IMR-90 (cell line): ENCODE data around the gene TEX101. TPM values are rescaled to one million over a fixed set of nuclear protein-coding genes. Genes with fewer than 3 reads are reported as not detected.

Experiments
- ATAC-seq: fragments of 200-7000 bp; cut with Tn5 transposase; 2 replicates; pipeline ENCODE4 v1.9.1; 2020; ENCODE audit warnings: low read depth, mild to moderate bottlenecking, moderate library complexity
- BruUV-seq: library from RNA; stranded (reverse); fragments of 400-500 nt; replicated peaks from 2 replicates; lab custom pipeline; 2021; lab: Mats Ljungman, UMichigan
- CTCF ChIA-PET: fragments of 300-600 bp; formaldehyde crosslinking; extraction: SDS; loops from one replicate; lab custom pipeline; 2021; ENCODE audit warnings: antibody characterized with exemption; lab: Yijun Ruan, JAX
- POLR2A ChIA-PET: fragments of 300-600 bp; sonication (Branson Sonifier 250); formaldehyde crosslinking; loops from one replicate; lab custom pipeline; 2022; ENCODE audit warnings: antibody characterized with exemption; ENCODE audit not compliant: unreplicated experiment; lab: Charles Lee
- DNase-seq: peaks from one replicate; pipeline ENCODE4 v3.0.0; 2013
- H2AFZ ChIP-seq: replicated peaks from 2 replicates; pipeline ENCODE3; 2013; ENCODE audit warnings: low read length, mild to moderate bottlenecking; ENCODE audit not compliant: poor library complexity
- H2AK5ac ChIP-seq: 2 replicates; pipeline ENCODE4 v1.6.1; 2013; ENCODE audit warnings: low read depth, low read length, inconsistent platforms
- H2AK9ac ChIP-seq: replicated peaks from 2 replicates; pipeline ENCODE3; 2013; ENCODE audit warnings: mild to moderate bottlenecking, low read depth, low read length, moderate library complexity; ENCODE audit not compliant: poor library complexity
- H2BK120ac ChIP-seq: 2 replicates; pipeline ENCODE4 v1.6.1; 2013; ENCODE audit warnings: low read depth, low read length, inconsistent platforms
- H2BK15ac ChIP-seq: 3 replicates; pipeline ENCODE4 v1.6.1; 2013; ENCODE audit warnings: low read depth, low read length, inconsistent platforms
- H2BK20ac ChIP-seq: 2 replicates; pipeline ENCODE4 v1.6.1; 2013; ENCODE audit warnings: low read depth, mild to moderate bottlenecking, inconsistent platforms, low read length, moderate library complexity
- H2BK5ac ChIP-seq: 2 replicates; pipeline ENCODE4 v1.6.1; 2013; ENCODE audit warnings: mild to moderate bottlenecking, low read depth, low read length, inconsistent platforms; ENCODE audit not compliant: poor library complexity, severe bottlenecking
- H3K14ac ChIP-seq: replicated peaks from 2 replicates; pipeline ENCODE4 v1.6.1; 2013; ENCODE audit warnings: low read depth, low read length, inconsistent platforms
- H3K18ac ChIP-seq: 2 replicates; pipeline ENCODE4 v1.6.1; 2013; ENCODE audit warnings: low read depth, low read length, control low read depth
- H3K23ac ChIP-seq: 2 replicates; pipeline ENCODE4 v1.6.1; 2013; ENCODE audit warnings: low read depth, low read length, inconsistent platforms
- H3K27ac ChIP-seq: 2 replicates; pipeline ENCODE4 v1.5.1; 2013; ENCODE audit warnings: mild to moderate bottlenecking, control low read depth, low read length; ENCODE audit not compliant: insufficient read depth
- H3K27me3 ChIP-seq: 2 replicates; pipeline ENCODE4 v1.6.1; 2013; ENCODE audit warnings: low read length; ENCODE audit not compliant: control insufficient read depth, insufficient read depth
- H3K36me3 ChIP-seq: 2 replicates; pipeline ENCODE4 v1.6.1; 2013; ENCODE audit warnings: low read length, mixed read lengths; ENCODE audit not compliant: control insufficient read depth, insufficient read depth
- H3K4ac ChIP-seq: 2 replicates; pipeline ENCODE4 v1.6.1; 2013; ENCODE audit warnings: low read depth, low read length, inconsistent platforms
- H3K4me1 ChIP-seq: 2 replicates; pipeline ENCODE4 v1.6.1; 2013; ENCODE audit warnings: low read length, mixed read lengths; ENCODE audit not compliant: control insufficient read depth, insufficient read depth
- H3K4me2 ChIP-seq: 2 replicates; pipeline ENCODE4 v1.6.1; 2013; ENCODE audit warnings: low read depth, mild to moderate bottlenecking, control low read depth, low read length, moderate library complexity
- H3K4me3 ChIP-seq: 2 replicates; pipeline ENCODE4 v1.5.1; 2013; ENCODE audit warnings: low read depth, mild to moderate bottlenecking, control low read depth, low read length, moderate library complexity; ENCODE audit not compliant: insufficient read depth
- H3K56ac ChIP-seq: 2 replicates; pipeline ENCODE4 v1.6.1; 2013; ENCODE audit warnings: low read length, inconsistent platforms; ENCODE audit not compliant: insufficient read depth; ENCODE audit errors: extremely low read depth
- H3K79me1 ChIP-seq, 2 experiments: 2 replicates each; pipeline ENCODE4 v1.6.1; 2013; ENCODE audit warnings: low read length in 2 of 2, inconsistent platforms in 1 of 2, low read depth in 1 of 2
- H3K9ac ChIP-seq: 2 replicates; pipeline ENCODE4 v1.6.1; 2013; ENCODE audit warnings: low read depth, low read length, control low read depth
- H3K9me1 ChIP-seq: 2 replicates; pipeline ENCODE4 v1.6.1; 2013; ENCODE audit warnings: low read length, inconsistent platforms; ENCODE audit not compliant: insufficient read depth
- H3K9me3 ChIP-seq: 2 replicates; pipeline ENCODE4 v1.6.1; 2013; ENCODE audit warnings: low read length; ENCODE audit not compliant: control insufficient read depth, insufficient read depth
- H4K20me1 ChIP-seq: 2 replicates; pipeline ENCODE4 v1.6.1; 2013; ENCODE audit warnings: low read length, inconsistent platforms; ENCODE audit not compliant: insufficient read depth
- H4K5ac ChIP-seq: 2 replicates; pipeline ENCODE4 v1.6.1; 2013; ENCODE audit warnings: mild to moderate bottlenecking, low read depth, low read length, control low read depth
- H4K8ac ChIP-seq, 2 experiments: 2 replicates each; pipeline ENCODE4 v1.6.1; 2013; ENCODE audit warnings: low read depth in 2 of 2, low read length in 2 of 2, control low read depth in 1 of 2, inconsistent platforms in 1 of 2
- H4K91ac ChIP-seq: 2 replicates; pipeline ENCODE4 v1.6.1; 2013; ENCODE audit warnings: low read depth, low read length, inconsistent platforms; ENCODE audit not compliant: insufficient read depth
- CEBPB ChIP-seq: IDR thresholded peaks from 2 replicates; pipeline ENCODE4 v1.6.1; 2012; ENCODE audit warnings: low read depth, low read length, improper control_type of control experiment
- CTCF ChIP-seq: conservative IDR thresholded peaks from 2 replicates; pipeline ENCODE4 v1.5.1; 2012; ENCODE audit warnings: mild to moderate bottlenecking, low read depth, low read length, improper control_type of control experiment
- FOS ChIP-seq: fragments of 150-350 bp; IDR thresholded peaks from 2 replicates; pipeline ENCODE4 v1.6.1; 2016; ENCODE audit warnings: low read depth, low read length
- MAFK ChIP-seq: IDR thresholded peaks from 2 replicates; pipeline ENCODE4 v1.6.1; 2012; ENCODE audit warnings: low read depth, low read length, improper control_type of control experiment
- NFE2L2 ChIP-seq: fragments of 150-350 bp; IDR thresholded peaks from 2 replicates; pipeline ENCODE4 v1.6.1; 2016; ENCODE audit warnings: low read depth, mild to moderate bottlenecking, low read length
- WGBS, 2 experiments: methylation state at CpG; one replicate each; pipeline versions ENCODE4 v1.1.5 to v1.1.7; 2013; ENCODE audit warnings: missing lambda C conversion rate in 2 of 2; ENCODE audit not compliant: insufficient read length in 1 of 2; ENCODE audit errors: extremely low coverage in 2 of 2; 5-methylcytosine and 5-hydroxymethylcytosine counted together
- dilution Hi-C: fragments of 300-500 bp; cut with HindIII; formaldehyde crosslinking; loops from one replicate; pipeline ENCODE4 v1.14.3; 2018; ENCODE audit warnings: low sequenced_read_pairs; ENCODE audit not compliant: unreplicated experiment
- in situ Hi-C: fragments of 300-500 bp; cut with MboI; formaldehyde crosslinking; loops from 3 replicates; pipeline ENCODE4 v1.14.3; 2019; ENCODE audit warnings: low sequenced_read_pairs, inconsistent platforms, mixed read lengths
- intact Hi-C: fragments of 100-400 bp; cut with micrococcal nuclease; formaldehyde crosslinking; loops from 2 replicates; pipeline ENCODE4 v1.10.0; 2022
- polyA plus RNA-seq, 3 experiments: library from polyadenylated mRNA; depleted of rRNA; stranded (reverse); fragments of >200 nt; gene quantifications; 2 replicates each; pipeline ENCODE4 v1.2.3, GENCODE V29; 2012; ENCODE audit warnings: low replicate concordance in 1 of 3
- total RNA-seq: library from RNA; depleted of rRNA; stranded (reverse); fragments of >200 nt; gene quantifications from 2 replicates; pipeline ENCODE4 v1.2.3, GENCODE V29; 2012; rRNA removed
- TF ChIP-seq, protein P1 (sequence below): fragments of 150-350 bp; IDR thresholded peaks from 2 replicates; pipeline ENCODE4 v1.6.1; 2016; ENCODE audit warnings: low read depth, mild to moderate bottlenecking, low read length, moderate library complexity, borderline replicate concordance

TEX101 gene
- total and polyA plus RNA-seq, 2 of the 4 experiments (the other 2 are of a cell fraction) = not detected

DNA sequence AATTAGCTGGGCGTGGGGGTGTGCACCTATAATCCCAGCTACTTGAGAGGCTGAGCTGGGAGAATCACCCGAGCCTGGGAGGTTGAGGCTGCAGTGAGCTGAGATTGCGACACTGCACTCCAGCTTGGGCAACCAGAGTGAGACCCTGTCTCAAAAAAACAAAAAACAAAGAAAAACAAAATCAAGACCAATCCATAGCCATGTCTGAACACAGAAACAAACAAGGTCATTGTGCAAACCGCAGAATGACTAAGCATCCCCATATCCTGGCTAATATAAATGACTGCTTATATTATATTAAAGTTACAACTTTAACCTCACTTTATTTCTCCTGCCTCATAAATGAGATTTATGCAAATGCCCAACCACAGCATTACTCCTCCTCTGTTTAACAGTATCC, 53.0 kb downstream of the TEX101 start:
- Histone ChIP-seq H3K4me2 (peak overlapping the region; percentile 46), H3K23ac (no peak overlapping the region), H2BK15ac (0 out of 3 replicates have a peak overlapping the region, but pooled peaks have one; percentile 42), H3K4ac (peak overlapping the region; percentile 79), H2AFZ (no peak overlapping the region), H3K14ac (no peak overlapping the region; the same call in 1 of the 2 replicates), H3K9me1 (peaks cover 12% of the 10 kb centered on the region), H4K20me1 (no peaks in the 10 kb centered on the region), H2AK9ac (no peak overlapping the region), H3K27me3 (no peaks in the 10 kb centered on the region), H2AK5ac (peak overlapping the region; percentile 89), H4K91ac (no peak overlapping the region), H4K5ac (0 out of 2 replicates have a peak overlapping the region, but pooled peaks have one; percentile 44), H3K4me1 (peaks cover 18% of the 10 kb centered on the region), H3K36me3 (no peaks in the 10 kb centered on the region), H3K18ac (peak overlapping the region; percentile 60; the same call in 1 of the 2 replicates), H3K79me1 (no peaks in the 10 kb centered on the region), H3K9ac (no peak overlapping the region), H3K4me3 (no peak overlapping the region), H2BK120ac (peak overlapping the region; percentile 56), H2BK20ac (peak overlapping the region; percentile 78; the same call in 1 of the 2 replicates), H3K9me3 (no peaks in the 10 kb centered on the region), H2BK5ac (peak overlapping the region; percentile 48), H4K8ac (peak overlapping the region; percentile 16 to 69; a peak in 2 of 4 replicates), H3K56ac (no peak overlapping the region), H3K27ac (peak overlapping the region; percentile 14; the same call in 1 of the 2 replicates)
- intact Hi-C loops (no loop called here), in situ Hi-C loops (no loop called here), dilution Hi-C loops (no loop called here)
- no TSS peak for BruUV-seq
- CTCF ChIA-PET = no interaction called here
- DNase-seq (peak; percentile 70), ATAC-seq (no peak)
- TF ChIP-seq CTCF (no peak), FOS (0 out of 2 replicates have a peak, but pooled peaks have one; percentile 3), NFE2L2 (peak; percentile 65; the same call in 1 of the 2 replicates), MAFK (peak; percentile 3; the same call in 1 of the 2 replicates), CEBPB (peak; percentile 88)
- TF ChIP-seq, protein P1, sequence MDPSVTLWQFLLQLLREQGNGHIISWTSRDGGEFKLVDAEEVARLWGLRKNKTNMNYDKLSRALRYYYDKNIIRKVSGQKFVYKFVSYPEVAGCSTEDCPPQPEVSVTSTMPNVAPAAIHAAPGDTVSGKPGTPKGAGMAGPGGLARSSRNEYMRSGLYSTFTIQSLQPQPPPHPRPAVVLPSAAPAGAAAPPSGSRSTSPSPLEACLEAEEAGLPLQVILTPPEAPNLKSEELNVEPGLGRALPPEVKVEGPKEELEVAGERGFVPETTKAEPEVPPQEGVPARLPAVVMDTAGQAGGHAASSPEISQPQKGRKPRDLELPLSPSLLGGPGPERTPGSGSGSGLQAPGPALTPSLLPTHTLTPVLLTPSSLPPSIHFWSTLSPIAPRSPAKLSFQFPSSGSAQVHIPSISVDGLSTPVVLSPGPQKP = no peak
- WGBS, 2 experiments = 80% methylated on average over 1 of the region's 4 CpGs; no CpG with 5 or more reads in 1 of the 2 experiments
- POLR2A ChIA-PET = no interaction called here

Other genes starting within 250 kb of the TEX101 start
- 38.6 and 50.7 TPM in 2 replicates for gene PSG5, start 228.4 kb upstream of the TEX101 start, total RNA-seq
- gene PSG5, start 228.4 kb upstream of the TEX101 start, polyA plus RNA-seq (2012; rRNA removed) = 75.9 and 84.8 TPM in 2 replicates
- 87.5 and 106 TPM in 2 replicates for gene PSG4, start 209.3 kb upstream of the TEX101 start, total RNA-seq
- gene PSG4, start 209.3 kb upstream of the TEX101 start, polyA plus RNA-seq (2012; rRNA removed) = 211 and 223 TPM in 2 replicates
- 0.28 and 0.54 TPM in 2 replicates for gene PSG9, start 145.4 kb upstream of the TEX101 start, total RNA-seq
- 1.1 TPM in 2 replicates for gene PSG9, start 145.4 kb upstream of the TEX101 start, polyA plus RNA-seq (2012; rRNA removed)
- under 0.01 TPM in 1 of 2 replicates, not detected in the other for gene CD177, start 61.2 kb upstream of the TEX101 start, total RNA-seq
- 0.14 and 0.17 TPM in 2 replicates for gene CD177, start 61.2 kb upstream of the TEX101 start, polyA plus RNA-seq (2012; rRNA removed)
- 0.18 TPM in 1 of 2 replicates, not detected in the other for gene LYPD3, start 50.7 kb downstream of the TEX101 start, total RNA-seq
- 1.1 TPM in 2 replicates for gene LYPD3, start 50.7 kb downstream of the TEX101 start, polyA plus RNA-seq (2012; rRNA removed)
- gene PHLDB3, start 89.9 kb downstream of the TEX101 start, total RNA-seq = 2.9 and 3.3 TPM in 2 replicates
- gene PHLDB3, start 89.9 kb downstream of the TEX101 start, polyA plus RNA-seq (2012; rRNA removed) = 10.6 and 12.4 TPM in 2 replicates
- gene ETHE1, start 112.3 kb downstream of the TEX101 start, total RNA-seq = 141 and 161 TPM in 2 replicates
- 233 and 249 TPM in 2 replicates for gene ETHE1, start 112.3 kb downstream of the TEX101 start, polyA plus RNA-seq (2012; rRNA removed)
- not detected in 2 replicates for gene ZNF575, start 118.3 kb downstream of the TEX101 start, total RNA-seq
- gene ZNF575, start 118.3 kb downstream of the TEX101 start, polyA plus RNA-seq (2012; rRNA removed) = 0.77 and 0.87 TPM in 2 replicates
- gene XRCC1, start 160.6 kb downstream of the TEX101 start, total RNA-seq = 12.2 and 12.5 TPM in 2 replicates
- gene XRCC1, start 160.6 kb downstream of the TEX101 start, polyA plus RNA-seq (2012; rRNA removed) = 21.3 and 25.9 TPM in 2 replicates
- gene PINLYP, start 160.9 kb downstream of the TEX101 start, total RNA-seq = 0.54 and 0.83 TPM in 2 replicates
- 1.0 and 1.4 TPM in 2 replicates for gene PINLYP, start 160.9 kb downstream of the TEX101 start, polyA plus RNA-seq (2012; rRNA removed)
- 9.0 and 10.8 TPM in 2 replicates for gene IRGQ, start 181.2 kb downstream of the TEX101 start, total RNA-seq
- 6.8 and 9.9 TPM in 2 replicates for gene IRGQ, start 181.2 kb downstream of the TEX101 start, polyA plus RNA-seq (2012; rRNA removed)
- 8.6 and 13.8 TPM in 2 replicates for gene ZNF576, start 181.7 kb downstream of the TEX101 start, total RNA-seq
- 19.5 and 24.9 TPM in 2 replicates for gene ZNF576, start 181.7 kb downstream of the TEX101 start, polyA plus RNA-seq (2012; rRNA removed)
- not detected in 2 replicates for gene SRRM5, start 197.2 kb downstream of the TEX101 start, total RNA-seq
- 0.10 TPM in 2 replicates for gene SRRM5, start 197.2 kb downstream of the TEX101 start, polyA plus RNA-seq (2012; rRNA removed)
- 9.9 and 10.3 TPM in 2 replicates for gene ZNF428, start 204.7 kb downstream of the TEX101 start, total RNA-seq
- 32.3 and 45.4 TPM in 2 replicates for gene ZNF428, start 204.7 kb downstream of the TEX101 start, polyA plus RNA-seq (2012; rRNA removed)
- 1.7 and 2.0 TPM in 2 replicates for gene CADM4, start 225.0 kb downstream of the TEX101 start, total RNA-seq
- 4.0 and 4.9 TPM in 2 replicates for gene CADM4, start 225.0 kb downstream of the TEX101 start, polyA plus RNA-seq (2012; rRNA removed)